Head of caudate nucleus (tissue), 42 donors: ENCODE data around the gene SLC4A4.
"Not testable (repeated sequence)": the region's sequence is repeated elsewhere in the genome, so short reads cannot be mapped to it uniquely, and the experiment has no call there.

ENCODE experiments used
- DNase-seq, 42 donors: peaks; one replicate each; pipeline versions ENCODE4 v3.0.0 to v3.0.0-alpha.2; 2020 to 2021; ENCODE audit warnings: mixed read lengths in 7 of 42
- intact Hi-C: fragments of 100-400 bp; cut with DNase I; formaldehyde crosslinking; loops from one replicate; pipeline ENCODE4 v1.15.0; 2022

Gene SLC4A4

GRCh38 chr4:71400810-71401209, 62.0 kb downstream of the SLC4A4 start:
- intact Hi-C loops = no loop called here
- peak in 2 of 42 donors; percentile 9 for DNase-seq

GRCh38 chr4:71402616-71403015, 63.8 kb downstream of the SLC4A4 start:
- intact Hi-C loops = no loop called here
- no peak for DNase-seq

GRCh38 chr4:71404049-71404448, 65.2 kb downstream of the SLC4A4 start:
- intact Hi-C loops = no loop called here
- no peak for DNase-seq

- intact Hi-C loops = no loop called here
- DNase-seq = peak in 2 of 42 donors; percentile 9 to 13
Measured at GRCh38 chr4:71405791-71406190, 67.0 kb downstream of the SLC4A4 start.

- DNase-seq = no peak
- intact Hi-C loops = no loop called here
Measured at GRCh38 chr4:71406459-71406963, 67.7 kb downstream of the SLC4A4 start.

GRCh38 chr4:71408961-71409360, 70.1 kb downstream of the SLC4A4 start:
- DNase-seq, intact Hi-C loops: not testable (repeated sequence)

GRCh38 chr4:71411981-71412380, 73.2 kb downstream of the SLC4A4 start:
- intact Hi-C loops = no loop called here
- no peak for DNase-seq

- no peak for DNase-seq
- intact Hi-C loops = no loop called here
Measured at GRCh38 chr4:71415491-71415890, 76.7 kb downstream of the SLC4A4 start.

- intact Hi-C loops = no loop called here
- DNase-seq = no peak
Measured at GRCh38 chr4:71417150-71417549, 78.3 kb downstream of the SLC4A4 start.

GRCh38 chr4:71426381-71427042, 87.7 kb downstream of the SLC4A4 start:
- no peak for DNase-seq
- intact Hi-C loops = no loop called here

GRCh38 chr4:71429106-71429505, 90.3 kb downstream of the SLC4A4 start:
- no peak for DNase-seq
- intact Hi-C loops = no loop called here

GRCh38 chr4:71429962-71430361, 91.1 kb downstream of the SLC4A4 start:
- no peak for DNase-seq
- intact Hi-C loops = no loop called here

- intact Hi-C loops = no loop called here
- DNase-seq = no peak
Measured at GRCh38 chr4:71430609-71431008, 91.8 kb downstream of the SLC4A4 start.

GRCh38 chr4:71440612-71441011, 101.8 kb downstream of the SLC4A4 start:
- no peak for DNase-seq
- intact Hi-C loops = no loop called here

GRCh38 chr4:71441186-71442169, 102.7 kb downstream of the SLC4A4 start:
- intact Hi-C loops = no loop called here
- no peak for DNase-seq

- intact Hi-C loops = no loop called here
- DNase-seq = no peak
Measured at GRCh38 chr4:71442336-71442735, 103.5 kb downstream of the SLC4A4 start.

GRCh38 chr4:71444395-71444794, 105.6 kb downstream of the SLC4A4 start:
- intact Hi-C loops = no loop called here
- no peak for DNase-seq

- intact Hi-C loops = no loop called here
- no peak for DNase-seq
Measured at GRCh38 chr4:71445811-71446210, 107.0 kb downstream of the SLC4A4 start.

- intact Hi-C loops = no loop called here
Measured at GRCh38 chr4:71446479-71447081, 107.8 kb downstream of the SLC4A4 start.

GRCh38 chr4:71449040-71449439, 110.2 kb downstream of the SLC4A4 start:
- intact Hi-C loops = no loop called here
- DNase-seq = peak in 1 of 42 donors; percentile 9

More at GRCh38 chr4:71446479-71447081, 107.8 kb downstream of the SLC4A4 start:
- DNase-seq = no peak
